ENCODE measurements around the gene TTLL13. TPM values are rescaled to one million over a fixed set of nuclear protein-coding genes. Genes with fewer than 3 reads are reported as not detected.

The TTLL13 gene
- total RNA-seq, 1 donor from 2014 or later = 0.69 TPM

DNA sequence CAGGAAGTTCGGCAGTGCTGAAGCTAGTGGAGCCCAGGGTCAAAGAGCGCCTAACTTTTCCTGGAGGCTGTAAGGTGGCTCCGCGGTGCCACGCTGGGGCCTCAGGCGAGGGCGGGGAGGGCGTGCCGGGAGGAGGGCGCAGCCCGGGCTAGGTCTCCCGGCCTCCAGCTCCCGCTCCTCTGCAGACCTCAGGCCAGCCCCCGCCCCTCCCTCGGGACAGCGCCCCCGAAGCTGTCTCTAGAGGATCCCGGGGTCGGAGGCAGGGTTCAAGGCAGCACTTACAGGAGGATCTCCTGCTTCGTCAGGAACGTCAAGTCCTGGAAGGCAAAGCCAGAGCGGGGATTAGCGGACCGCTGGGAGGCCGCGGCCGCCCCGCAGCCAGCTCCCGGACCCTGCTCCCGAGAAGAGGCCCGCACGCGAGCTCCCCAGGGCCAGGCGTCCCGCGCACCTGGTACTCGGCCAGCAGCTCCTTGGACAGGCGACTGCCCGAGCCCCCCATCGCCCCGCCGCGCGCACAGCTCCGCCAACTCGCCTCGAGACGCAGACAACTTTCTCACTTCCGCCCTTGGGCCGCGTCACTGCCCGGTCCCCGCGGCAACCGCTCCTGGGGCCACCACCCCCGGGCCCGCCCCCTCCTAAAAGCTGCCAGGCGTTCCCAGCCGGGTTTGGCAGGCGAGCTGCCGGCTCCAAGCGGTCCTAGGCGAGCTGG is 15.8 kb upstream of the TTLL13 start, which contains the start of gene CIB1:
Gene CIB1 (minus strand): TSS at position 555 of the 709 bp plus-strand sequence. CDS start 56 bp downstream, at position 499.
- Mint-ChIP-seq H3K36me3 (ENCODE audit: insufficient read depth) (peaks cover 10% of the 10 kb centered on the region), H3K27me3 (no peaks in the 10 kb centered on the region), H3K4me3 (ENCODE audit: low read depth) (peak within 1 kb of the TSS; percentile 80), H3K9me3 (ENCODE audit: low read depth) (no peaks in the 10 kb centered on the region), H3K27ac (peak within 1 kb of the TSS; percentile 89), H3K4me1 (ENCODE audit: low read depth) (peaks cover 12% of the 10 kb centered on the region)
- TF ChIP-seq, protein P1, sequence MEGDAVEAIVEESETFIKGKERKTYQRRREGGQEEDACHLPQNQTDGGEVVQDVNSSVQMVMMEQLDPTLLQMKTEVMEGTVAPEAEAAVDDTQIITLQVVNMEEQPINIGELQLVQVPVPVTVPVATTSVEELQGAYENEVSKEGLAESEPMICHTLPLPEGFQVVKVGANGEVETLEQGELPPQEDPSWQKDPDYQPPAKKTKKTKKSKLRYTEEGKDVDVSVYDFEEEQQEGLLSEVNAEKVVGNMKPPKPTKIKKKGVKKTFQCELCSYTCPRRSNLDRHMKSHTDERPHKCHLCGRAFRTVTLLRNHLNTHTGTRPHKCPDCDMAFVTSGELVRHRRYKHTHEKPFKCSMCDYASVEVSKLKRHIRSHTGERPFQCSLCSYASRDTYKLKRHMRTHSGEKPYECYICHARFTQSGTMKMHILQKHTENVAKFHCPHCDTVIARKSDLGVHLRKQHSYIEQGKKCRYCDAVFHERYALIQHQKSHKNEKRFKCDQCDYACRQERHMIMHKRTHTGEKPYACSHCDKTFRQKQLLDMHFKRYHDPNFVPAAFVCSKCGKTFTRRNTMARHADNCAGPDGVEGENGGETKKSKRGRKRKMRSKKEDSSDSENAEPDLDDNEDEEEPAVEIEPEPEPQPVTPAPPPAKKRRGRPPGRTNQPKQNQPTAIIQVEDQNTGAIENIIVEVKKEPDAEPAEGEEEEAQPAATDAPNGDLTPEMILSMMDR (IDR thresholded peaks at IDR 0.05; ENCODE audit: unreplicated experiment) = no peak
- DNase-seq (ENCODE audit: low spot score, unreplicated experiment) = peak; percentile 87

DNA sequence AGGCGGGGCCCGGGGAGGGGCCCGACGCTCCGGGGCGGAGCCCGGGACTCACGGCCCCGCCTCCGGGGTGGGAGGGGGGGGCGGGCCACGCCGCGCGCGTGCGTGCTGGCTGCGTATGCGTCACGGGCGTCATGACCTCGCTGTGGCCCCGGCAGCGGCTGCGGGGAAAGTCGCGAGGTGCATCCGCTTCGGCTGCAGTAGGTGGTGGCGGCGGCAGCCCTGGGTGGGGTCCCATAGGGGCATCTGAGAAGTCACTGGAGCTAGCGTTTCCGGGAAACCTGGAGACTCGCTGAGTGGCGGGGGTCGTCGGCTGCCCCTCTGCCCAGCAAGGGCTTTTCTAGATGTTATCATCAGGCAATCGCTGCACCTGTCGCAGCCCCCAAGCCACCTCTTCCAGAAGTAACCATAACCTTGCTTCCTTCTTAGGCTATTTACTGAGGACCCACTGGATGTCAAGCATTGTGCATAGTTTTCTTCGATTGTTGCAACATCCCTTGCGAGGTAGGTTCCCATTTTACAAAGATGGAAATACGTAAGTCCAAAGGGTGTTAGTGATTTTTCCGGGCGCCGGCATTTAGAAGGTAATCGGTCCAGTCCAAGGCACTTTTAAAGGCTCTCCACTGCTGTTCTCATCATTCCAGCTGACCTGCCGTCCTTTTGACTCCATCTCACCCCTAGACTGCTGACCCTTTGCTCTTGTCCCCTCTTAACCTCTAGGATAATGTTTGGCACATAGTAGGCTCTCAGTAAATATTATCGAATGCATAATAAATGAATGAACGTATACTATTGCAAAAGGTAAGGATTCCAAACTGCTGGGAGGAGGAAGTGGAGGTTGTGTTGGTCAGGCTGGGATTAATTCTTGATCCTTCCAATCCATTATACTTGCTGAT is 15.0 kb upstream of the TTLL13 start, which contains the start of gene GDPGP1:
Gene GDPGP1 (plus strand): TSS at position 114 of the 893 bp plus-strand sequence. CDS start 6,700 bp downstream, outside the sequence.
- H3K27ac Mint-ChIP-seq = peak within 1 kb of the TSS; percentile 89
- H3K9me3 Mint-ChIP-seq (ENCODE audit: low read depth) = no peaks in the 10 kb centered on the region
- TF ChIP-seq, protein P1 (IDR thresholded peaks at IDR 0.05; ENCODE audit: unreplicated experiment) = no peak
- no peak for DNase-seq (ENCODE audit: low spot score, unreplicated experiment)
- peaks cover 6% of the 10 kb centered on the region for H3K36me3 Mint-ChIP-seq (ENCODE audit: insufficient read depth)
- H3K27me3 Mint-ChIP-seq = no peaks in the 10 kb centered on the region
- peaks cover 12% of the 10 kb centered on the region for H3K4me1 Mint-ChIP-seq (ENCODE audit: low read depth)
- peak within 1 kb of the TSS; percentile 80 for H3K4me3 Mint-ChIP-seq (ENCODE audit: low read depth)

DNA sequence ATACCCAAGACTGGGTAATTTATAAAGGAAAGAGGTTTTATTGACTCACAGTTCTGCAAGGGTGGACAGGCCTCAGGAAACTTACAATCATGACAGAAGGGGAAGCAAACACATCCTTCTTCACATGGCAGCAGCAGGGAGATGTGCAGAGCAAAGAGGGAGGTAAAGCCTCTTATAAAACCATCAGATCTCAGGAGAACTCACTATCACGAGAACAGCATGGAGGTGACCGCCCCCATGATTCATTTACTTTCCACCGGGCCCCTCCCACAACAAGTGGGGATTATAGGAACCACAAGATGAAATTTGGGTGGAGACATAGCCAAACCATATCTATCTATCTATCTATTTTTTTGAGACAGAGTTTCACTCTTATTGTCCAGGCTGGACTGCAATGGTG is 10.0 kb upstream of the TTLL13 start:
- Mint-ChIP-seq H3K4me1 (ENCODE audit: low read depth) (peaks cover 6% of the 10 kb centered on the region), H3K27me3 (no peaks in the 10 kb centered on the region), H3K27ac (no peak overlapping the region), H3K9me3 (ENCODE audit: low read depth) (no peaks in the 10 kb centered on the region), H3K4me3 (ENCODE audit: low read depth) (no peak overlapping the region), H3K36me3 (ENCODE audit: insufficient read depth) (peaks cover 6% of the 10 kb centered on the region)
- TF ChIP-seq, protein P1 (IDR thresholded peaks at IDR 0.05; ENCODE audit: unreplicated experiment) = no peak
- DNase-seq (ENCODE audit: low spot score, unreplicated experiment) = no peak

DNA sequence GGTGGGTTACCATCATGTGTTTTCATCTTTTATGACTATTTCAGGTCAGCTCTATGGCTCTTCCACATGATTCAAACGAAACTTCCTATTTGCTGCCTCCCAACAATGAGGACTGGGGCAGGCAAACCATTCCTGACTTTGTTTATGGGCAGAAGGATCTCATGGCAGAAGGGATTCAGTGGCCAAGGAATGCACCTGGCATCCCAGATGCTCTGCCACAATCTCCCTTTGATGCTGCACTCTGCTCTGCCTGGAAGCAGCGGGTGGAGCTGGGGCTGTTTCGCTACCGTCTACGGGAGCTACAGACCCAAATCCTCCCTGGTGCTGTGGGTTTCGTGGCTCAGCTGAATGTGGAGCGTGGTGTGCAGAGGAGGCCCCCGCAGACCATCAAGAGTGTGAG is 8.5 kb upstream of the TTLL13 start:
- DNase-seq (ENCODE audit: low spot score, unreplicated experiment) = no peak
- TF ChIP-seq, protein P1 (IDR thresholded peaks at IDR 0.05; ENCODE audit: unreplicated experiment) = no peak
- peaks cover 6% of the 10 kb centered on the region for H3K36me3 Mint-ChIP-seq (ENCODE audit: insufficient read depth)
- no peaks in the 10 kb centered on the region for H3K4me1 Mint-ChIP-seq (ENCODE audit: low read depth)
- no peaks in the 10 kb centered on the region for H3K27me3 Mint-ChIP-seq
- no peaks in the 10 kb centered on the region for H3K9me3 Mint-ChIP-seq (ENCODE audit: low read depth)
- no peak overlapping the region for H3K4me3 Mint-ChIP-seq (ENCODE audit: low read depth)
- no peak overlapping the region for H3K27ac Mint-ChIP-seq

All from progenitor cell of endocrine pancreas (in vitro differentiated cells).